ENCODE results near the gene KRTAP19-8.

The KRTAP19-8 gene

DNA sequence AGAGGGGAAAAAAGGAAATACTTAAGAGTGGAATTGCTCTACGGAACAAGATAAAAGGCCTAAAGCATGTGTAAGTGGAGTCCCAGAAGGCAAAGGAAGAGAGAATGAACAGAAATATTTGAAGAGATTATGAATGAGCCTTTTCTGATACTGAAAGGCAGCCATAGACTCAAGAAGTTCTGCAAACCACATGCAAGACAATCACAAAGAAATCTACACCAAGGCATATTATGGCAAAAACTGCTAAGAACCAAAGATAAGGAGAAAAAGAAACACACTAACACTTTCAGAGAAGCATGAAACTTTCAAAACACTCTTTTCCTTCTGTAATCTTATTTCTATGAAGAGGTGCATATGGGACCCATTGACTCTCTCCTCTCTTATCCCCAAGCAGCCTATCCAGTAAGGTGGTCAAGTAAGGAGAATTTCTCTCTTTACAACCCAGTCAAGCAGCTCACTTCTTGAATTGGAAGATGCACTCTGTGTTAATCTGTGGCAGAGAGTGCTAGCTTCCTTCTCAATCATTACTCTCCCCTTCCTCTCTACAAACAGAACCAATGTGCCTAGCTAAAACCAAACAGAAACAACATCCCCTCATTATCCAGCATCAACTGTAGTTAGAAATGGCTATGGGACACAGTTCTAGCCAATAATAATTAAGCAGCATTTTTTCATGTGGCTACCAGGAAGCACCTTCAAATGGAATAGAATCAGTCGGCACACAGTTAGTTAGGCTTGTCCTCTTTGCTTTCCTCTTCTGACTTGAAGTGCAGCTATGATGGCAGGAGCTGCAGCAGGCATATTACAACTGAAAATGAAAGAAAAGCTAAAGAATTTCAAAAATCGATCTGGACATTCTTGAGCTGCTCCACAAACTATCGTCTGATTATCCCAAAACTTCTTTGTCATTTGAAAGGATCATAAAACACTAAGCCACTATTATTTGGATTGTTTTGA is 25.9 kb downstream of the KRTAP19-8 start:
- no peak for DNase-seq (ENCODE audit: low read depth)

DNA sequence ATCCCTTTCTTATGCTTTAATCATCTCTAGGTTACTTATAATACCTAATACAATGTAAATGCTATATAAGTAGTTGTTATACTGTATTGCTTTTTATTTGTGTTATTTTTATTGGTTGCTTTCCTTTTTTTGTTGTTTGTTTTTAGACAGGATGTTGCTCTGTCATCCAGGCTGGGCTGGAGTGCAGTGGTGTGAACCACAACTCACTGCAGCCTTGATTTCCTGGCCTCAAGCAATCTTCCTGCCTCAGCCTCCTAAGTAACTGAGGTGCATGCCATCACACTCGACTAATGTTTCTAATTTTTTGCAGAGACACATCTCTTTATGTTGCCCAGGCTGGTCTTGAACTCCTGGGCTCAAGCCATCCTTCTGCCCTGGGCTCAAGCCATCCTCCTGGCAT is 26.9 kb downstream of the KRTAP19-8 start:
- DNase-seq (ENCODE audit: low read depth), result no peak

DNA sequence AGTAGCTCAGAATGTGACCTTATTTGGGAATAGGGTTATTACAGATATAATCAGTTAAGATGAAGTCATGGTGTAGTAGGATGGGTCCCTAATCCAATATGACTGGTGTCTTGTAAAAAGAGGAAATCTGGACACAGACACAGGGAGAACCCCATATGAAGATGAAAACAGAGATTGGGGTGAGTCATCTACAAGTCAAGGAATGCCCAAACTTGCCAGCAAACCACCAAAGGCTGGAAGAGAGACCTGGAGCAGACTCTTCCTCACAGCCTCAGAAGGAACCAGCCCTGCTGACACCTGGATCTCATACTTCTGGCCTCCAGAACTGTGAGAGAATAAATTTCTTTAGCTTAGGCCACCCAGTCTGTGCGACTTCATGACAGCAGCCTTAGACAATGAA is 29.9 kb downstream of the KRTAP19-8 start:
- no peak for DNase-seq (ENCODE audit: low read depth)

DNA sequence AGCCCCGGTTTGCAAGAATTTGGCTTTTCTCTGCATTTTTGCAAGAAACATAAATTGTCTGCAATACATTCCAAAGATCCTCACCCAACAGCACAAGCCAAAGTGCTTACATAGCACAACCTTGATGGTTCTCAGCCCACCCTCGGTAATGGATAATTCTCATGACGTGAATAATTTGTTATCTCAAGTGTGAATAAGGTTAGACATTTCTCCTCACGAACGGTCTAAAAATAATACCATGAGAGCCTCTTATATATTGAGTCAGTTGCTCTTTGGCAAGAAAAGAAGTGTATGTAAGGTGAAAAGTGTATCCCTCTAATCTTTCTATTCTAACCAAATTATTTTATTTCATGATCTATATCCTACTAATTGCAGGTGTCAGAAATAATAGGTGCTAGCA is 33.3 kb downstream of the KRTAP19-8 start:
- no peak for DNase-seq (ENCODE audit: low read depth)

DNA sequence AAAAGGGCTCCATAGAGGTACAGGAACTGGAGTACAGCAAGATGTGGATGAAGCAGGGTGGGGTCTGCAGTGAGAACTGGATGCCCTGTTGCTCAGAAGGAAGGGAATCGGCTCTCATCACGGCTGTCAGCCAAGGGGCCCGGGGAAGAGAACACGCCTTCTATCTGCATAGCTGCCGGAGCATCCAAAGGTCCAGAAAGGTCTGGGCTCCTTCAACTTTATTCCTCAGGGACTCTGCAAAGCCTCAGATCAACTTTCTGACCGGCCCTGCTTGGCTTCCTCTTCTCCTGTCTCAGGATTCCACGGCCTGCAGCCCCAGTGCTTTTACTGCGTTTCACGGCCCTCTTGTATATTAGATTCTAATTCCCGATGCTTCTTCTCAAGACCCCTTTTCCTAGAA is 34.8 kb downstream of the KRTAP19-8 start:
- no peak for DNase-seq (ENCODE audit: low read depth)

DNA sequence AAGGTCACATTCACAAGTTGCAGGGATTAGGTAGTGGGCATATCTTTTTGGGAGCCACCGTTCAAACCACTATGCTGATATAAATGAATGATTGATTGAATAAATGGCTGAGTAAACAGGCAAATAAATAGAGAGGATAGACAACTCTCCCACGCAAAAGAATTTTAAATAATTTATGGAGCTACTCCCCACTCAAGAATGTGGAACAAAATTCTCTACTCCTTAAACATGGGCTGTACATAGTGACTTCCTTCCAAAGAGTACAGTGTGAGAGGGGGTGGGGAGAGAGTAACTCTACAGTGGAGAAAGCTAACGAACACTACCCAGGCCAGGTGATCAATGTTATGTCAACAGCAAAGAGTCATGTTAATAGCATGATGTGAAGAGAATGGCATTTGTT is 40.7 kb downstream of the KRTAP19-8 start:
- no peak for DNase-seq (ENCODE audit: low read depth)

DNA sequence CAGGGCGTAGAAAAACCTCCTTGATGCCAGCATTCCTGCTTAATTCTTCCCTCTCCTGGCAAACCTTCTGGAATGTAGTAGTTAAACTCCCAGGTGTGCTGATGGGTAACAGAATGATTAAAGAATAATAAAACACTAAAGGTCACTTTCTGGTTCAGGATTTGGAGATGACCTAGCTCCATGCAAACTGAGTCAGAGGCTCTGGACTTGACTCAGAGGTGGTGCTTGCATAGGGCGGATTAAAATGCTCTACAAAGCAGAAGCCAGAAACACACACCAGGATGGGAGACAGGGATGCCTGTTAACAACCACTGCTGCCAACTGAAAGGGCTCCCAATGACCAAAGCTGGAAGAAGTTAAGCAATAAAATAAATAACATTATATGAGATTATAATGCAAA is 41.5 kb downstream of the KRTAP19-8 start:
- DNase-seq (ENCODE audit: low read depth), result no peak

DNA sequence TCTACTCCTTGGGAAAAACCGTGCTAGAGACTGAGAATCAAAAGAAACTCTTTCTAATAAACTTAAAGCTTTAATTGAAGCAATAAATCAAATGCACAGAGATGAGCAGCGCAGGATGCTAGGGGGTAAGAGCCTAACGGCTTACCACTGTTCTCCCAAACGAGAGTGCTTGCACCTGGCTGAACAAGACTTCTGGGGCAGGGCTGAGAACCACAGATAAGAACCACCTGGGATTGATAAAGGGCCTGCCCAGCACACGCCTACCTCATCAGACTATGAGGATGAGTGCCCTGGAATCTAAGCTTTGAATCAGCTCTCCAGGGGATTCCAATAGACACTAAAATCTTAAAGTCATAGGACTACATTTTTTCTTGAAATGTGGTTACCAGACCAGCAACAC is 43.3 kb downstream of the KRTAP19-8 start:
- DNase-seq (ENCODE audit: low read depth), result no peak

DNA sequence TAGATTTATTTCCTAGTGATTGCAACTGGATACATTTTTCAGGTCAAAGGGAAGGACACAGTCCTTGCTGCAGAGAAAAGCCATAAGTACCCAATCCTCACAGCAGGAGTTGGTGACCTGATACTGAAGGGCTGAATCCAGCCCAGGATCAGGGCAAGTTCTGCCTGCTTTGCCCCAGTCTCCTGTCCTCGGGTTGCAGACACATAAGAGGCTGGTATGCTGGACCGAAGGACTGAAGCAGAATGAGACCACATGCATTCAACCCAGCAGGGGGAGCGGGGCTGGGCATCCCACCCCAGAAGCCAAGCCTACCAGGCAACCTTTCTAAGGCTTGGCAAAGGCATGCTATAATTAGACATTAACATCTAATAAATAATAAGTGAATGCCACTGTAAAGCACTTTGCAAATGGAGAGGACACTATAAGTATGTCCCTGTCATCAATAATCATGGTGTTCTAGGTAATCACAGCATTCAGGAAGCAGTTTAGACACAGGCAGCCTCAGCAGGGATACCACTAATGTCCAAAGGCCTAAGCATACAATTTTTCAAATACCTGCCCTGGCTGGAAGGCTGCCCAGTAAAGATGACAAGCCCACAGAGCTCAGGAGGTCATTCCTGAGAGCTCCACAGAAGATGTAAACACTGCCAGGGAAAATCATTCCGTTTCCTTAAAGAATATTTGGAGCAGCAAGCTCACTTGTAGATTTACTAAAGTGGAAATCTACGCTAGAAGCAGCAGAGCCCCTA is 47.6 kb downstream of the KRTAP19-8 start:
- no peak for DNase-seq (ENCODE audit: low read depth)

DNA sequence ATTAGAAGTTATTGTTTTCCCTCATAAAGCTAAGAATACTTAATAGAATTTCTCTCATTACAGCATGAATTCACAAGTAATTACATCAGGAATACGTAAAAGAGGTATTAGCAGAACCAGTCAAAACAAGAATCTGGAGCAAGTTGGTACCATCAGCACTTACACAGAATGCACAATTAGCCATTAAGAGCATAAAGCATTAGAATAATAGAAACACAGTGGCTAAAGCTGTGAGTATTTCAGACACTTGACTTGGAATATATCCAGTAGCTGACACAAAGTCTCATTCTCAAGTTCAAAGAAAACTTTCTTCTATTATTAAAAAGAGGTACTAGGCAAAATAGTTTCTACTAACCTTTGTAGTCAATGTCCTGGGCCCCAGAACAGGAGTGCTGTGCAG is 49.6 kb downstream of the KRTAP19-8 start:
- DNase-seq (ENCODE audit: low read depth), result no peak

All from ELR (cell line).